GM19193 (cell line): ENCODE measurements around the gene GJD2.

Experiments
- POLR2A ChIP-seq: IDR thresholded peaks from 4 replicates; pipeline ENCODE4 v1.6.1; 2011; ENCODE audit not compliant: insufficient read depth, insufficient read length; ENCODE audit errors: extremely low read depth

GJD2 gene

DNA sequence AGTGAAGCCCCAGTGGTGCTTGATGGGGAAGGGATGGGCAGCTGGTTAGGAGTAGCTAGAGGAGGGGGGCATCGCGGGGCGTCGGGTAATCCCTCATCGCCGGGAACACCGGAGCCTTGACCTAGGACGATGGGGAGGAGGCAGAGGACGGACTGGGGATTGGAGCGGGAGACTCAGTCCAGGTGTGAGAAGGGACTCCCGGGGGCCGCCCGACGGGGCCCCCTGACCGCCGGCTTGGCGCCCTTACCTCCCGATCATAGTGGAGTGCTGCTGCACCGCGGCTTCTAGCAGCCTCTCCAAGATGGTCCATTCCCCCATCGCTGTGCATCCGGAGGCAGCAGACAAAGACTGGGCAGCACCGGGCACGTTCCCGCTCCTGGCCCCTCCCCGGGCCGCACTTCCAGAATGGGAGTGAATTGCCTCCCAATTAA is 612 bp downstream of the GJD2 start:
- TF ChIP-seq POLR2A = no peak

DNA sequence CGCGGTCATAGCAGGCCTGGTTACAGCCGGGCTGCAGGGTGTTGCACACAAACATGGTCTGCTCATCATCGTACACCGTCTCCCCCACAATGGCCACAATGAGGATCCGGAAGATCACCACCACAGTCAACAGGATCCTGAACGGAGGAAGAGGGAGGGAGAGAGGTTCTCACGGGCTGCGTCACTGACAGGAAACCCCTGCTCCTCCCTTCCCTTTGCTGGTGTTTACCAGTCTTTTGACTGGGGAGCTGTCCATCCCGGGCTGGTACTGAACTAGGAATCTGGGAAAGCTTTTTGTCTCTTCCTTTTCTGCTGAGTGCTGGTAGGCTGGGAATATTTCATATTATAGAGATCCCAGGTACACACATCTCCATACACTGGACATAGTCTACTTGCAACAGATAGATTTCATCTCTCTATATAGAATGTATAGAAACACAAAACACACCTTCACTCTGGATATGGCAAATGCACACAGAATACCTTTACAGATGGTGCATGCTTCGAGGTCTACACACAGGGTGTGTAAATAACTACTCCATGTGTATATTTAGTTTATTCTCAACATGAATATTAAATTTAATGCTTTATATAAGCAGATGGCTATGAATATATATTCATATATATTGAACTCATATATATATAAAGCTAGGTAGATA is 1.4 kb downstream of the GJD2 start:
- TF ChIP-seq POLR2A = no peak

DNA sequence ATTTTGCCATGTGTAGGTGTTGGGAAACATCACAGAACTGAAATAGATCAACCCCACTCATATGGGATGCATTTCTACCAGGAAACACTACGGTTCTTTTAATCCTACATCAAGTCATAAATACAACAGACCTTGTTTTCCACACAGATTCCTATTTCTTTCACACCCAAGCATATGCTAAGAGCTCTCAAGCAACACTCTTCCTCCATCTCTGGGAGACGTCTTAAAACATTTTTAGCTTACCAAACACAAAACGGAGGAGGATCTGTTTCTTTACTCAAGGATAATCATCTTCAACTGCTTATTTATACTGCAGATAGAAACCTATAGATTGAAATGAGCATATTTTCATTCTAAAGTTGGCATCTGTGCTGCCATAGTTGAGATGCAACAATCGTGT is 5.1 kb downstream of the GJD2 start:
- TF ChIP-seq POLR2A = no peak

DNA sequence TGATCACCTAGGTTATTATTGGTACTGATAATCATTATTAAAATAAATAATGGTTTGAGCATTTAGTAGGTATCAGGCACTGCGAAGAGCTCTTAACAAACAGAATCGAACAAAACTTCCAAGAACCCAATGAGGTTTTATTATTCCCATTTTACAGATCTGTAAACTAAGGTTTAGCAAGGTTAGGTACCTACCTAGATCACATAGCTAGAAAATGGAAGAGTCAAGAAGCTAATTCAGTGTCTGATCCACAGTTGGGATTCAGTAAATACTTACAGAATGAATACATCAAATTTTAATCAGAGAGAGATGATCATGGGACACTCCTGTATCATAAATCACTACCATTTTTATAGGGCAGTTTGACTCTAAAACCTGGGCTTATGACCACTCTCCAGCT is 15.5 kb downstream of the GJD2 start:
- TF ChIP-seq POLR2A = no peak

DNA sequence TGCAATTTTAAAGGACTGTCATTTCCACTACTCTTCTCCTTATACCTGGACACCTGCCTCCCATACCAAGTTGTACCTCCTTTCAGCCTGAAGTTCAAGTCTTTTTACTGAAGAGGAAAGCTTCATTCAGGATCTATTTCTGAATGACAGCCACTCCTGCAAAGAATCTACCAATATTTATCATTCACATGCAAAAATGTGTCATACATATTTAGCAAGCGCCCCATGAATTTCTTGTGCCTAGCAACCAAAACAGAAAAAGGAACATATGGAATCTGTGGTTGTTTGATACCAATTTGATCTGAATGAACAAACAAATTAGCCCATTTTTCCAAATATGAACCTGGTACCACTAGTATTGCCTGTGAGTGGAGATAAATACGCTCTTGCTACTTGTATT is 16.8 kb downstream of the GJD2 start:
- no peak for TF ChIP-seq POLR2A

DNA sequence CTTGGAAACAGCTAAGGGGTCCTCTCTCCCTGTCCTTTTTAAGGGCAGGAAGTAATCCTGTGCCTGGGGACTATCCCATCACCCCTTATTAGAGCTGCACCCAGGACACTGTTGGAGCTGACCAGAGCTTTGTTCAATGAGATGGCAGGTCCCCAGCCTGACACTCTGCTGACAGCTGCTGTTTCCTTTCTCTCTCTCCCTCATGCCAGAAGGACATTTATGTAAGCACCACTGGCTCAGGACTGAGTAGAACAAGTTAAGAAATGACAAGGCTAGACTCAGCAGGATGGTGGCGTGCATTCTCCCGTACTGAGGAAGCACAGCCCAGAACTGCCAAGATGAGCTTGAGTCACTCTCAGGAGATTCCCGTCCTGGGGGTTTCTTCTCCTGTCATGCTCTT is 17.3 kb downstream of the GJD2 start:
- no peak for TF ChIP-seq POLR2A

DNA sequence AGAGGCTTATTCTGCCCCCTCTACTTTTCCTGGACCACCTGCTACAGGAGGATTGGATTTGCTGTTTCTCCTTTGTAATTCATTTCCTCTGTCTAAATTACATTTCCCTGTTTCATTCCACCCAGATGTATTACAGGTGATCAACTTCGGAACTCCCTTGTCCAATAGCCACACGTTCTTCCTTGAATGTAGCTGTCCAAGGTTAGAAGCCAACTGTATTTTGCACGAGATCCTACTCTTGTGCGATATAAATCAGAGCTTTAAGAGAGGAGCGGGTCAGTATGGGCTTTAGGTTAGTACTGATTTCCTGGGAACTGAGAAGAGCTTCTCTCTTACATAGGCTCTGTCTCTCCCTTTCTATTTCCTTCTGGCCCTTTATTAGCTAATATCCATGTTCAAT is 20.5 kb downstream of the GJD2 start:
- no peak for TF ChIP-seq POLR2A

DNA sequence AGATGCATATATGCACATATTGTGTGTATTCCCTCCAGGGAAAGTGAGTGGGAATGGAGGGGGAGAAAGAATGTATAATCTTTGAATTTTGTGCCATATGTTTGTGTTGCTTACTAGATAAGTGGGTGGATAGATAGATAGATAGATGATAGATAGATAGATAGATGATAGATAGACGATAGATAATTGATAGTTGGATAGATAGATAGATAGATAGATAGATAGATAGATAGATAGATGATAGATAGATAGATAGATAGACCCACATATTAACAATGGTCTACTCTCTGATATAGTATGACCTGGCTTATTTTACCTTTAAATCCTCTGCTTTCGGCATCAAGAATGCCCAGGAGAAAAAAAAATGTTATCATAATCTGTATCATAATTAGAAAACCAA is 21.2 kb downstream of the GJD2 start:
- no peak for TF ChIP-seq POLR2A

DNA sequence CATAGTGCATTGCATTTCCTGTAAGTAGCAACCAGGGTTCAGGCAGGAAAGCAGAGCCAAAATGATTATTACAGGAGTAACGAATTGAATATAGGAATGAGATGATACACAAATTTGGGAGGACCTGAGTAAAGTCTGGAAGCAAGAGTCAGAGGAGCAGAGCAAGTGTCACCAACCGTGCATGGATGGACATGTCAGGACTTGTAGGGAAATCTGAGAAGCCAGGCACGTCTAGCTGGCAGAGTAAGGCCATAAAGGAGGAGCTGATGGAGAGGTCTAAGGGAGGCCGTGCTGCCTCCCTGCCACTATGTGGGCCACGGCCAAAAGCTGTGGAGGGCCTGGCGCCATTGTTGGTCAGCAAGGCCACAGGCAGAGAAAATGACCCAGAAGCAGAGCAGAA is 22.4 kb downstream of the GJD2 start:
- TF ChIP-seq POLR2A = no peak

DNA sequence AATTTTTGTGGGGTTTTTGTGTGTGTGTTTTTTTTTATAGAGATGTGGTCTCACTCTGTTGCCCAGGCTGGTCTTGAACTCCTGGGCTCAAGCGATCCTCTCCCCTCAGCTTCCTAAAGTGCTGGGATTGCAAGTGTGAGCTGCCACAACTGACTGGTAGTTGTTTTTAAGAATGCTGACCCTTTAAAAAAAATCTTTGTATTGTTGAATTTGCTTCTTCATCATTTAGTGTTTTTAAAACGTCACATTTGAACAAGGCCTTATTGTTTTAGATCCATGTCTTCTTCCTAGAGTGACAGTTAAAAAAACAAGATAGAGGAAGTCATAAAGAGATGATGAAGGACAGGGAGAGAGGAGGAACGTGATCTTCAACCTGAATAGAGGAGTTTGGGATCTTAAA is 24.1 kb downstream of the GJD2 start:
- no peak for TF ChIP-seq POLR2A

DNA sequence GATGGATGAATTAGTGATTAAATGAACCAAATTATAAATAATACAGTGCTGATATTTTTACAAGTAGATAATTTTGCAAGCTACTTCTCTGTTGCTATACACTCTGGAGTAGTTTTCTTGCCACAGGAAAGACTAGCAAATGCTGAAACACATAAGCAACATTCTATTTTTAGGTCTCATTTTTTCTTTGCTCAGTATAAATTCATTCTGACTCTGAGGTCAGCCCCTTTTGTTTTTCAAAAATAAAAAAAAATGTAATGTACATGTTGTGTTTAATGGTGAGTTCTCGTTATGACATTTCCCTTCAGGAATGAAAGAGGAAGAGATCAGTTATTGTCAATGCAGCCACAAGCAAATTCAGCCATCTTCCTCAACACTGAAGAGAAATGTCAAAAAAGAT is 24.9 kb downstream of the GJD2 start:
- TF ChIP-seq POLR2A = no peak

DNA sequence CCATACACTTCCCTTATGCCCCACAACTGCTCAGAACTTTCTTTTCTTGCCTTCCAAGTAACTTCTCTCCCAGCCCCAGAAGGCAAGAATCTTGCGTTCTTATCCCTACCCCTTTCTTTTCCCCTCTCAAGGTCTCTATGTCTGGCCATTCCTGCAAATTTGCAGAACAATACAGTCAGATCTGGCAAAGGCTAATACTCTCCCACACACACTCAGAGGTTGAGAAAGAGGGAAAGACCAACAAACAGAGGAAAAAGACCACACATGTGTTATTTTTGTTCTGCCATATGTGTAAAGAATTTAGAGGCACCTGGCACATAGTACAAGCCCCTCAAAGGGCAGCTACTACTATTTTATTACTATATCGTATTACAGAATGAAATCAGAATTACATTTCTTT is 25.7 kb downstream of the GJD2 start:
- TF ChIP-seq POLR2A = no peak

DNA sequence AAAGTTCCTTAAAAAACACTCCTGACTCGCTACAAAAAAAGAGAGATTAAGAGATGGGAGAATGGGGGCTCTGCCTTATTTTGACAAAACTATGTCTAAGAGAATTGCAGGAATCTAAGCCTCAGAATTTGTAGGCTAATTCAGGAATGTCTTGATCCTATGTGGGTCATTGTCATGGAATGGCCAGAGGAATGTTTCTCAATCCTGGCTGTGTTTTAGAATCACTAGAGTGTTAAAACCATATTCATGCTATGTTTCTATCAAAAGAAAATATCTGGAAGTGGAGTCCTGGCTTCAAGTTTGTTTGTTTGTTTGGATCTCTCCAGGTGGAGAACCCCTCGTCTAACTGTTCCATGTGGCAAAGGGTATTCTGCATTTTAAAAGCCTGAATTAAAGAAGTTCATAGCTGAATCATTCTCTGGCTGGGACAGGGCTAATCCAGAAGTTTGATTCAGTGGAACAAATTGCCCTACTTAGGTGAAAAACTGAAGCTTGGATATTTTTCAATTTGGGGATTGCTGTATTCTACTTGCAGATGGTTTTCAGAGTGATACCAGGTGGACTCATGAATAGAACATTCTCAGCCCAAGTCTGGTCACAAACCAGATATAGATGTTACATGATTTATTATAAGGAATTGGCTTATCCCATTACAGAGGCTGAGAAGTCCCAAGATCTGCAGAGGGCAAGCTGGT is 28.2 kb downstream of the GJD2 start:
- TF ChIP-seq POLR2A = no peak

DNA sequence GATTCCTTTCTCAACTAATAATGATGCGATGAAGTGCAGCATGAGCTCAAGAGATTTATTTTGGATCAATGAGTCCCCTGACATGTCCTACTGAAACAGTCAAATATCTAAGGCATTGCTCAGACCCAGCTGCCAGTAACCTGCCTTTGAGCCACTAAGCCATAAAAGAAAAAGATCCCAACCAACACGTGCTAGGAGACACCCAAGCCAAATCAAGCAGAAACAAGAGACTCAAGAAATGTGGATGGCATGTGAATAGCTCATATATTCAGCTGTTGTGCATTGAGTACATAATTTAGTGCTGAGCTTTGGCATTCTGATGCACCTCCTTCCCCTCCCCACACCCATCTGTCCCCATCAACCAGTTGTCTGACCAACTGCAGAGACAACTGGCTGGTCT is 29.2 kb downstream of the GJD2 start:
- TF ChIP-seq POLR2A = no peak

DNA sequence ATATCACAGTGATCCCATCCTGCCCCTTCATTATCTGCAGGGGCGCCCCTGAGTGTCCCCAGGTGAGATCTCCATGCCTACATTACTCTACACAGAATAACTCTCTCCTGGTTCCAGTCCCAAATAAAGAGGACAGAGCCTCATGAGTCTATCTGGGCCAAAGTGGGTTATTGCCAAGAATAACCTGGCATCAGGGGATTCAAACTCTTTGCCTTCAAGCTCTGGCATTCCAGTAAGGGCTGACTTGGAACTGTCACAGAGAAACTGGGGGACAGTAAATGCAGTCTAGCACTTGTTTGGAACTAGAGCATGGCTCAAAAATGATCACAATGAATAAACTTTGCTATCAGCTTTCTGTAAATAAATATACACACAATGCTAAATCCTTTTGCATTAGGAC is 30.3 kb downstream of the GJD2 start:
- TF ChIP-seq POLR2A = no peak

DNA sequence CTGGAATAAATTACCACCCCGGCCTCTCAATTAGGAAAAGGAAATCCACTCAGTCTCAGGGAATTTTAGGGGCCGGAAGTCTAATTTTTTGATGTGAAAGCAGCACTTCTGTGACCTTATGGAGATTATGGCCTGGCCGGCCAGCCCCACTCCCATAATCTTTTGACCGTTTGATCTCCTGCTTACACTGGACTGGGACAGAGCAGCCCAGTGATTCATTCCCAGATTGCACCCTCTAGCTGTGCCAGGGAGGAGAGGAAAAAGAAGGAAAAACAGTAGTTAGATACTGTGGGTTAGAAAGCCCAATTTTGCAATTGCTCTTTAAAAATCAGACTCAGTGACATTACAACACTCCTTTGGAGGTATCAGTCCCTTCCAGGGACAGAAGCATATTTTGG is 32.4 kb downstream of the GJD2 start:
- no peak for TF ChIP-seq POLR2A

DNA sequence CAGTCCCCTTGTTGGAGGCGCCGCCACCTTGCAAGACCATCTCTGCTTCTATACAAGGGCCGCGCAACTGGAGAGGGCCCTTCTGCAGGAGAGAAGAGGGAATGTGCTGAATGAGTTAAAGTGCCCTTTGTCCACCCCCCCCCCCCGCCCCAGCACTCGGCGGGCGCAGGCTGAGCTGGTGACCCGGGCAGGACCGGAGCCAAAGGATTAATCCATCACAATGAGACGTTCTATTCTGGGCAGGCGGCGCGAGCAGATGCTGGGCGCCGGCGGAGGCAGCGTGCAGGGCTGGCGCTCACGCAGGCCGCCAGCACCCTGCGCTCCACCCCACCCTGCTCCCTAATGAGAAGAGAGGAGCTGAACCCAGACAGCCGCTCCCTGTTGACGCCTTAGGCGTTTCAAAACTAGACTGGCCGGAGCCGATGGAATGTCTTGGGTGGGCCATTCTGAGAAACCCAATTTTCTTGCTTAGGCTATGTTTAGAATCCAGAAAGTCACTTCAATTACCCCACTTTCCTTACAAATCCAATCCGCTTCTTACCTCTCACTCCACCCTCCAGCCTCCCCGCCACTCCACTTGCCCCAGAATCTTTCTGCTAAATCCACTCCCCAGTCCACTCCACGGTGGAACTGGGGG is 32.9 kb downstream of the GJD2 start:
- no peak for TF ChIP-seq POLR2A

DNA sequence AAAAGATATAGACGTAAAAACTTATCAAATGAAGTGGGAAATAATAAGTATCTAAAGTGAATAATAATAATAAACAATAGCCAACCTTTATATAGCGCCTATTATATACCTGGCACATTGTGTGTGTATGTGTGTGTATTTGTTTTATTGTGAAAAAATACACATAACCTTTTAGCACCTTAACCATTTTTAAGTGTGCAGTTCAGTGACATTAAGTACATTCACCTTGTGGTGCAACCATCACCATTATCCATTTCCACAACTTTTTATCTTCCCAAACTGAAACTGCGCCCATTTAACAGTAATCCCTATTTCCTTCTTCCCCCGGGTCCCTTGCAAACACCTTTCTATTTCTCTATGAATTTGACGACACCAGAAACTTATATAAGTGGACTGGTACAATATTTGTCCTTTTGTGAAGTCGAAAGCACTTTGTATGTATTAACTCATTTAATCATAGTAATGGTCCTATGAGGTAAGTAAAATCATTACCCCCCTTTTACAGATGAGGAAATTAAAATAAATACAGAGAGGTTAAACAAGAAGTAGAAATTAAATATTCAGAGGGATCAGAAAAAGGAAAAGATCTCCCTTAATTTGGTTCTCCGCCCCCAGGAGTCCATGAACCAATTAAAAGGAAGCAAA is 33.5 kb downstream of the GJD2 start:
- TF ChIP-seq POLR2A = no peak
